Measurements from ENCODE around the gene PCDH18. TPM values are rescaled to one million over a fixed set of nuclear protein-coding genes. Genes with fewer than 3 reads are reported as not detected.

The PCDH18 gene
- total RNA-seq, 1 donor from 2014 or later = 23.3 TPM

DNA sequence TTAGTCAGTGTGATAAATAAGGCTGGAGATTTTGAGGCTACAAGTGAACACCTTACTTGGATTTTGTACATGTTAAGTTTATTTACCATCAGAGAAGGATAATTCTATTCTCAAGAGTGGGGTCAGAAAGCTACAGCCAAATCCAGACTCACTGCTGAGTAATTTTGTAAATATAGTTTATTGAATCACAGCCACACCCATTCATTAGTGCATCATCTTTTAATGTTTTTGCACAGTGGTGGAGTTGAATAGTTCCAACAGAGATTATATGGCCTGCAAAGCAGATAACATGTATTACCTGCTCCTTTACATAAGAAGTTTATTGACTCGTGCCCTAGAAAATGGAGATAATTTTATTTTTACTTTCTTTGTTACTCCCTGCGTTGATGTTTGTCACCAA, 60.4 kb downstream of the PCDH18 start:
- no peak for DNase-seq (ENCODE audit: low spot score)

DNA sequence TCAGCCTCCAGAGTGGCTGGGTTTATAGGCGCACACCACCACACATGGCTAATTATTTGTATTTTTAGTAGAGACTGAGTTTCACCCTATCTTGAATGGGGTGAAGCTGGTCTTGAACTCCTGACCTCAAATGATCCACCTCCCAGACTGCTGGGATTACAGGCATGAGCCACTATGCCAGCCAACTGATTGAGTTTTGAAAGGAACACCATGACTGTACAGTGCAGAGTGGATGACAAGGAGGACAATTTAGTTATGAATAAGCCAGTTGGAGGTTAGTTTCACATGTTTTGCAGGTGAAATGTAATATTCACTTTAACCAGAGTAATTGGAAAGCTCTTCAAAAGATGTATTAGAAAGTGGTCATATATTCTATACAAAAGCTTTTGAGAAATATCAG, 60.8 kb downstream of the PCDH18 start:
- DNase-seq (ENCODE audit: low spot score) = no peak

DNA sequence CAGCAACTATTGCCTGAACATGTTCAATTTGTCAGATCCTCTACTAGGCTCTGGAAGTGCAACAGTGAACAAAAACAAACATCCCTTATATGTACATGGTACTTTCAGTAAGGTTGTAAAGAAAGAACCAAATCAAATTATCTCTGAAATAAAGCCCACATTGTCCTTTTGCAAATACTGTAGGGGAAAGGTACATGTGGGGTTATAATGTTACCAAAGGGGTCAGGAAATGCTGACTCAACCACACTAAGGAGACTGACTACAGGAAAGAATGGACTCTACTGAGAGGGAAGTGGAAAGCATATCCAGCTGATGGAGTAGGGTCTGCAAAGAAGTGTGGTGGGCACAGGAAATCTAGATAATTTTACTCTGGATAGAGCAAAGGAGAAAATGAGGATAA, 61.5 kb downstream of the PCDH18 start:
- no peak for DNase-seq (ENCODE audit: low spot score)
